Stimulated activated CD8-positive, alpha-beta memory T cell treated with anti-CD3 and anti-CD28 coated beads, Interleukin-7, amount 100 ng/mL, for 48 hours (primary cell): ENCODE results near the gene PNPLA7.

Experiments
- DNase-seq, 2 donors: peaks; one replicate each; pipeline ENCODE4 v3.0.0-alpha.2; 2020; ENCODE audit warnings: low read depth in 1 of 2; ENCODE audit errors: extremely low read depth in 1 of 2

Gene PNPLA7

DNA sequence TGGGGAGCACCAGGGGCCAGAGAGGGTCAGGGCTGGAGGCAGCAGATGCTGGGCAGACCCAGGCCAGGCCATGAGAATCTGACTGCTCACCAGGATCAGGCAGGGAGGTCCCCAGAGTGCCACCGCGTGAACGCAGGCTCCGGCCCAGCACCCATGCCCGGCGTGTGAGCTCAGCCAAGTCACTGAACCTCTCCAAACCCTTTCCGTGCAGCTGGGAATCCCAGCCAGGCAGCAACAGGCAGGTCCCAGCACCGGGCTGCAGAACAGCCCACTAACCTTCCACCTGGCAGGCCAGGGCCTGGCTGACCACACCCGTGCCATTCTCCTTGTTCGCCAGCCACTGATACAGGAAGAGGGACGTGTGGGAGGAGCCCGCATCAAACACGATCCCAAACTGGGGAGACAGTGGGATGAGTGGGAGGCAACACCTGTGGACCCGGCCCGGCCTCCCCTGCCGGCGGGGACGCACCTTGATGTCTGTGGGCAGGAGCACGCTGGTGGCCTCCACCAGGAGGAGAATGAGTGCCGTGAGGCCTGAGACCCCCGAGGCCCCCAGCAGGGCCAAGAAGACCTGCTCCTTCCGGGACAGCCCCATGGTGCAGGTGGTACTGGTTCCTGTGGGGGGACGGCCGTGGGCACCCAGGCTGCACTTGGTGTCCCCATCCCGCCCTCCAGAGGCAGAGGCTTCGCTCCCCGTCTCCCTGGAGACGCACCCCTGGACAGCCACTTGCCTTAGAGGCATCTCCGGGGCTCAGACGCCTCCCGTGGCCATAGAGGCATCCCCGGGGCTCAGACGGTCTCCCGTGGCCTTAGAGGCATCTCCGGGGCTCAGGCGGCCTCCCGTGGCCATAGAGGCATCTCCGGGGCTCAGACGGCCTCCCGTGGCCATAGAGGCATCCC, 112.3 kb downstream of the PNPLA7 start:
- no peak for DNase-seq

DNA sequence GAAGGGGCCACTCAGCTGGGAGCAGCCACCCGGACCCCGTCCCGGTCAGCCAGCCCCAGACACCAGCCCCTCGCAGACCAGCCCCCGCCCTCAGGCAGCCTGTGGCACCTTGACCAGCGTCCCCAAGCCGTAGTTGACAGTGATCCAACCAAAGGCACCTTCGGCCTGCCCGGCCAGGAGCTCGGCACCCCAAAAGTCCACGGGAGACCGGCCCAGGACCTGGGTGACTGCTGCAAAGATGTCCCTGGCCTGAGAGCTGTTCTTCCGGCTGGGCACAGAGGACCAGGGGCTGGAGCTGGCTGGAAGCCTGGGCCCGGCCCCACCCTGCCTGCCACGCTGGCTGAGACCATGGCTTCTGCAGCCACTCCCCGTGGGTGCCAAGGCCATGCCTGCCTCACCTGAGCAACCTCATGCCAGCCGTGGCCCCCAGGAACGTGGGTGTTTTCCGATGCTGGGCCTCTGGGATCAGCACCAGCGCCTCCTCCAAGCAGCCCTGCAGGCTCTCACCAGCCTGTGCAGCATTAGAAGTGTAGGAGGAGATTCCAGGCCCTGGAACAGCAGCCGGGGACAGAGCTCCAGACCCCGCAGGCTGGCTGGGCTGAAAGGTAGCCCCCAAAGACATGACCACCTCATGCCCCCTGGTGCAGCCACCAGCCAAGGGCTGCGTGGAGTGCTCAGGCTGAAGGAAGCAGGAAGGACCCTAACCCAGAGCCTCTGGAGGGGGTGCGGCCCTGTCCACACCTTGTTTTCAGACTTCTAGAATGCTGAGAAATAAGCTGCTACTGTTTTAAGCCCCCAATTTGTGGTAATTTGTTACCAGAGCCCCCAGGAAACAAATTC, 113.2 kb downstream of the PNPLA7 start:
- no peak for DNase-seq

DNA sequence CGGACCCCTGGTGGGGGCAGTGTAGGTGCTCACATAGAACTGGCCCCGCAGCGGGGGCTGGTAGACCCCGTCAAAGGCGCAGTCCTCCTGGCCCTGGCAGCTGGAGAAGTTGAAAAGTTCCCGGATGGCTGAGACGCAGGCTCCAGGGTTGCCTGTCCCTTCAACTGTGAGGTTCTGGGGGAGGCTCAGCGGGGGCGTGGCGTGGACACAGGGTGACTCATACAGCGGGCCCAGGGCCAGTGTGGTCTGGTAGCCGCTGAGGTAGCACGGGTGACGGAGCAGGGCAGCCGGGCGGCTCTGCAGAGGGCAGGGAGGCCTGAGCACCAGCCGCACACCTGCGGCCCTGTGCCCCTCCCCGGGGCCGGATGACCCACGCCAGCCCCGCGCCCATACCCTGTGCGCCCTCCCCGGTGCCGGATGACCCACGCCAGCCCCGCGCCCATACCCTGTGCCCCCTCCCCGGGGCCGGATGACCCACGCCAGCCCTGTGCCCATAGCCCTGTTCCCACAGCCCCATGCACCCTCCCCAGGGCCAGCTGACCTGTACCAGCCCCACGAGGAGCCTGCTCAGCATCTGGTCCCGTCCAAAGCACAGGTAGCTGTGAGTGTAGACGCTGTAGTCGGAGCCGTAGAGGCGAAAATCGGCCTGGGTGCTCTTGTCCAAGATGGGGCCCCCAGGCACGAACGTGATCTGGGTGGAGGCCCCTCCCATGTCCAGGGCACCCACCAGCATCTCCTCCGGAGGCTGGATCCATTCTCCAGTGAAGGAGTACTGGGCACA, 114.0 kb downstream of the PNPLA7 start:
- DNase-seq, result no peak

DNA sequence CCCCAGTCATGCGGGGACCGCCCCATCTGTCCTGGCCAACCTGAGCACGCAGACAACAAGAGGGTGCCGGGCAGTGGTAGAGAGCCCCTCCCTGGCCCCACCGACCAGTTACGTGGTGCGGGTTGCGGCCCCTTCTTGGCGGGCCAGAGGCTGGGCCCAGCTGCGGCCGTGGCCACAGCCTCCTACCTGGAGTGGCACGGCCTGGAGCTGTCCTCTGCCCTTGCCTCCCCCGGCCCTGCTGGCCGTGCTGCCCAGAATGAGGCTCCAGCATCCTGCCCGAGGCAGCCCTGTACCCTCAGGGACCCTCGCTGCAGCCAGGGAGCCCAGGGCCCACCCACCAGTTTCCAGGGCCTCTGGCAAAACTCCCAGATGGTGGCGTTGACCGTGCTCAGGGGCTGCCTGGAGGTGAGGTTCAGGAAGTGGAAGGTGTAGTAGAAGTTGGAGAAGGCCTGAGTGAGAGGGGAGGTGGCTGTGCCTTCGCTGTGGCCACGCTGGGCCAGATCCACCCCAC, 114.8 kb downstream of the PNPLA7 start:
- DNase-seq, result no peak

DNA sequence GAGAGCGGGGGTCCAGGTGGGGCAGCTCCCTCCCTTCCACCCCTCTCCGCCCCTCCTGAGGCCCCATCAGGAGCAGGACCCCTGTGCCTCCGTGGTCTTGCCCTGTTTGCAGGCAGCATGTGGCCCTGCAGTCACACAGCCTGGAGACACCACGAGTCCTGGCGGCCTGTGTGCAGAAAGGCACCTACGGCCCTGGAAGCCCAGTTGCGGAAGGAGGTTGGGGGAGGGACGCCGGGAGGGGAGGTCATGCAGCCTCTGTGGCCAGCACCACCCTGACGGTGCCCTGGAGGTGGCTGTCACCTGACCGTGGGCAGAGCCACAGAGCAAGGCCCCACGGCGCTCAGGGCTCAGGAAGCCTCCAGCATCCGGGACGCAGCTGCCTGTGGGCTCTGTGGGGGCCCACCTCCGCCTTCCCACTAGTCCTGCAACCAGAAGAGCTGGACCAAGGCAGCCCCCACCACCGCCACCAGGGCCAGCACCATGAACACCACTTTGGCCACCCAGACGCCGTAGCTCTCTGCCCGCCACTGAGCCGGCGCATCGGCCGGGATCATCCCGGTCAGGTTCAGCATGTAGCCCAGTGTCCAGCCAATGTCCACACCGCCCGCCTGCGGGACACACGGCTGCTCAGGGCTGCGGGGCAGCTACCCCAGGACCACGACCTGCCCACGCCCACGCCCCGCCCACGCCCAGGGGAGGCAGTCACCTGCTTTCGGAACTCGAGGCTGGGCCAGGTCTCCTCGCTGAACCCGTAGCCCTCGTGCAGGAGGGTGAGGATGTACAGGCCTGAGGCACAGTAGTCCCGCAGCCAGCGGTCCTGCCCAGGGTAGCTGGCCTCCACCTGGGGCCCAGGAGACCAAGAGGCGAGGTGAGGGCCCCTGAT, 115.5 kb downstream of the PNPLA7 start:
- no peak for DNase-seq

DNA sequence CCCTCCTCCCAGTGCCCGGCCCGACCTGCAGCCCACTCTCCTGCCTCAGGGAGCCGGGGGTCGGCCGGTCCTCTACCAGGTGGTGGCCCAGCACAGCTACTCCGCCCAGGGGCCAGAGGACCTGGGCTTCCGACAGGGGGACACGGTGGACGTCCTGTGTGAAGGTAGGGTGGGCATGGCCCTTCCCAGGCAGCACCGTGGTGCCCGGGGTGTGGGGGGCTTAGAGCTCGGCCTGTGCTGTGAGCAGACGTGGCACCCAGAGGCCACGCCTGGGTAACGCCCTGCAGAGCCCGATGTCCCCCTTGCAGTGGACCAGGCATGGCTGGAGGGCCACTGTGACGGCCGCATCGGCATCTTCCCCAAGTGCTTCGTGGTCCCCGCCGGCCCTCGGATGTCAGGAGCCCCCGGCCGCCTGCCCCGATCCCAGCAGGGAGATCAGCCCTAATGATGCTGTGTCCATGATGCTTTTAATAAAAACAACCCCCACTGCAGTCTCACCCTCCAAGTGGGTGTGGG, 116.2 kb downstream of the PNPLA7 start:
- DNase-seq, result no peak

DNA sequence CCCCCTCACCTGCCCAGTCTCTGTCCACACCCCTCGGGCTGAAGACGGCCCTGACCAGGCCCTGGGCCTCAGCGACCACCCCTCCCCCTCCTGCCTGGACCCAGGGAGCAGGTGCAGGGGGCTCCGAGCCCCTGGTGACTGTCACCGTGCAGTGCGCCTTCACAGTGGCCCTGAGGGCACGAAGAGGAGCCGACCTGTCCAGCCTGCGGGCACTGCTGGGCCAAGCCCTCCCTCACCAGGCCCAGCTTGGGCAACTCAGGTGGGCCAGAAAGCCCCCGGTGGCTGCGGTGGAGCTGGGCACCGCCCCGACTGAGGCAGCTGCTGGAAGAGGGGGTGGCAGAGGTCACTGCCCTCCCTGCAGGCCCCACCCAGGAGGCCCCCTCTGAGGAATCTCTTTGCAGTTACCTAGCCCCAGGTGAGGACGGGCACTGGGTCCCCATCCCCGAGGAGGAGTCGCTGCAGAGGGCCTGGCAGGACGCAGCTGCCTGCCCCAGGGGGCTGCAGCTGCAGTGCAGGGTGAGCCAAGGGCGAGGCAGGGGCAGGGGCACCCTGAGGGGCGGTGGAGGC, 116.8 kb downstream of the PNPLA7 start:
- no peak for DNase-seq

DNA sequence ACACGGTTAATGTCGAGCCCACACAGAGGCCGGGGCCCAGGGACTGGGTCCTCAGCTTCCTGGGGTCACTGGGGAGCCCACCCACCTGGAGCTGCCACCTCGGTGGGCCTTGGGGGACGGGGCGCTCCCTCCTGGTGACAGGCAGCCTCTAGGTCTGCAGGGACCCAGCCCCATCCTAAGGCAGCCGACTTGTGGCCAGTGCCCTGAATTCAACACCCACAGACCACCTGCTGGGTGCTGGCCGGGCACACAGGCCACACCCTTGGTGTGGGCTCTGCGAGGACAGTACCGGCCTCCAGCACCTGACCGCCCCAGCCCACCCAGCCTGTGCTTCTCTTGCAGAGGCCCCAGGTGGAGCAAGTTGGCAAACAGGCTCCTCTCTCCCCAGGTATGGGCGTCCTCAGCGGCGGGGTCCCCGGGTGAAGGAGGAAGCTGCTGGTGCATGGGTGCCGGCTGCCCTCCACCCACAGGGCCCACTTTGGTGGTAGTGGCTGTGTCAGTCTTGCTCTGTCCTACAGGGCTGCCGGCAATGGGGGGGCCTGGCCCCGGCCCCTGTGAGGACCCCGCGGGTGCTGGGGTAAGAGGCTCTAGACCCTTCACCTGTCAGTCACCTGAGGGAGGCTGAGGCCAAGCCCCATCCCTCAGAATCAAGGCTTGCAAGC, 117.4 kb downstream of the PNPLA7 start:
- DNase-seq, result no peak

DNA sequence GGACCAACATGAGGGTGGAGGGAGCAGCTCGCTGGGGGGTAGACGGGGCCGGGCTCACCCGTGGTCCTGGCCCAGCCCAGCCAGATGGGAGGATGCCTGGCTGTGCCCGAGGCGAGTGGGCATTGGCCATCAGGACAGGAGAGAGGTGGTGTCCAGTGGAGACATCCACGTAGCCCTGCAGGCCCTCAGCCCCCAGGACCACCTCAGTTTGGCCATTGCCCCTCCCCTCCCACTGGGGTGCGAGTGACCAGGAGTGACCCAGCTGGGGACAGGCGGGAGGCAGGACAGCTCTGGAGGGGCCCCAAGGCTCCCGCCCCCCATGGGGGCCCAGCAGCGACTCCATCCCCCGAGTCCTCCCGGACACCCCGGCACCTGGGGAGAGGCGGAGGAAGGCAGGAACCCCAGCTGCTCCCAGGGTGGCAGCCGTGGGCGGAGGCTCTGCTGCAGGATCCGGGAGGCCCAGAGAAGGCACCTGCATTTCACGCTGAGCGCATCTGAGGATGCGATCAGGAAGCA, 118.7 kb downstream of the PNPLA7 start:
- no peak for DNase-seq

DNA sequence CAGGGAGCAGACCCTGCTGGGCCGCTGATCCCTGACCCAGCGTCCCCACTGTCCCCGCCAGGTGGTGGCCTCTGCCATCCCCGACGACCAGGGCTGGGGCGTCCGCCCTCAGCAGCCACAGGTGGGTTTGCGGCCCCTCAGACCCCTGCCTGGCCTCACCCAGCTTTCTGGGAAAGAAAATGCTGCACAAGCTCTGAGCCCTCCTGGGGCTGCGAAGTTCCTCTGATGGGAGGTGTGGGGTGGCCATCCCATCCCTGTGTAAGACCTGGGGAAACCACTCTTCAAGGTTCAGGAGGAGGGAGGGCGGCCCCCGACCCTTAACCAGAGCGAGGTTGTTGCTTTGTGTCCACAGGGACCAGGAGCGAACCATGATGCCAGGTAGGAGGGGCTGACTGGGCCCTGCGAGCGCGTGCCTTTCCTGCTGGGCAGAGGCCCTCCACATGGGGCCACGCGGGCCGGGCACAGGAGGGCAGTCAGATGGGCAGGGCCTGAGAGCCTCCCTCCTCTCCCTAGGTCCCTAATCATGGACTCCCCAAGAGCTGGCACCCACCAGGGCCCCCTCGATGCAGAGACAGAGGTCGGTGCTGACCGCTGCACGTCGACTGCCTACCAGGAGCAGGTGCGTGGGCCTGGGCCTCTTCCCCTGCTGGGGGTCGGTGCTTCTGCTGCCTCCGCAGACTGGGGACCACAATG, 119.3 kb downstream of the PNPLA7 start:
- no peak for DNase-seq

DNA sequence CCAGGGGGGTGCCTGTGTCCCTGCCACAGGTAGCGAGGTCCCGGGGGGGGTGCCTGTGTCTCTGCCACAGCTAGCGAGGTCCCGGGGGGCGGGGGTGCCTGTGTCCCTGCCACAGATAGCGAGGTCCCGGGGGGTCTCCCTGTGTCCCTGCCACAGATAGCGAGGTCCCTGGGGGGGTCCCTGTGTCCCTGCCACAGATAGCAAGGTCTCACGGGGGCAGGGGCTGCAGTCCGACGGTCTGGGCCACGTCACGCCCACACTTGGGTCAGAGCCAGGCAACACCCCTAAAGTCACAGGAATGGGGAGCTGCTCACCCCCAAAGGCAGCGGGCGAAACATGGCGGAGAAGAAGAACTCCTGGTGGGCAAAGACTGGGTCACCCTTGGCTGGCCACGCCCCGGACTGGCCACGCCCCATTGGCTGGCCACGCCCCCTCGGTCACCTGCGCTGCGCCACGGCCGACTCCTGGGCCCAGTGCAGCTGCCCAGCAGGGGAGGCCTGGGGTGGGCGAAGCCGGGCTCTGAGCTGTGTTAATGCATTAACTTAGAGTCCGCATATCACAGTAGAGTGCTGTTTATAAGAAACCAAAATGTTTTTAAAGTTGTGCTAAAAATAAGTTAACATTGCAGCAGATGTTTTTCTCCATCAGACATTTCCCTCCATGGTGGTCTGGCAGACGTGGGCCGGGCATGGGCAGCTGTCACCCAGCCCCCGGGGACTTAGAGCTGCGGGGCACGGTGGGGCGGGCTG, 120.1 kb downstream of the PNPLA7 start:
- no peak for DNase-seq

DNA sequence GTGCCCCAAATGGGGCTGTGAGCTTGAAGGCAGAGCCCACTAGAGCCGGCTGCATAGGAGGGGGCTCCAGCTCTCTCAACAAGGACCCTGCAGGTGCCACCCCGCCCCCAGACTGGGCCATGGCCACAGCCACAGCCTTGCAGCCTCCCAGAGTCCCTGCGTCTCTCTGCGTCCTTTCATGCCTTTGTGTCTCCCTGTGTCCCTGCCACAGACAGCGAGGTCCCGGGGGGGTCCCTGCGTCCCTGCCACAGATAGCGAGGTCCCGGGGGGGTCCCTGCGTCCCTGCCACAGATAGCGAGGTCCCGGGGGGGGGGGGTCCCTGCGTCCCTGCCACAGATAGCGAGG, 120.7 kb downstream of the PNPLA7 start:
- no peak for DNase-seq

DNA sequence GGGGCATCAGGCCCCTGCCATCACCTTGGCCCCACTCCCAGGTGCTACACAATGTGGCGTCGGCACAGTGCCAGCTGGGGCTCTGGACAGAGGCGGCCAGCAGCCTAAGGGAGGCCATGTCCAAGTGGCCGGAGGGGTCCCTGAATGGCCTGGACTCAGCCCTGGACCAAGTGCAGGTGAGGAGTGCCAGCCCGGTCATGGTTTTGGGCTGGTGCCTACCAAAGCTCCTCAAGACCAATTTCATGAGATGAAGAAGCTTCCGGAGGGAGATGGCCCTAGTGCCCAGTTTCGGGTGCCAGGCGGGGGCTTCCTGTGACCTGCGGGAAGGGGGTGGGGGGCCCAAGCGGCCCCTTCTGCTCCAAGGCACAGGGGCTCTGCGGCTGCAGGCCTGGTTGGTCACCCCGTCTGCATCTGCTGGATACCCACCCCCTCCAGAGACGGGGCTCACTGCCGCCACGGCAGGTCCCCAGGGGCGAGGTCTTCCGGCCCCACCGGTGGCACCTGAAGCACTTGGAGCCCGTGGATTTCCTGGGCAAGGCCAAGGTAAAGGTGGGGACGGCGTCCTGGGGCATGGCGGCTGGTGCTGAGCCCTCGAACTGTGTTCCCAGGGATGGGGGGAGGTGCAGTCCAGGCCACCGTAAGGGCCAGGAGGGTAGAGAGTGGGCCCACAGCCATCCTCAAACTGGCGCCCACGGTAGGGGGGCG, 121.2 kb downstream of the PNPLA7 start:
- no peak for DNase-seq

DNA sequence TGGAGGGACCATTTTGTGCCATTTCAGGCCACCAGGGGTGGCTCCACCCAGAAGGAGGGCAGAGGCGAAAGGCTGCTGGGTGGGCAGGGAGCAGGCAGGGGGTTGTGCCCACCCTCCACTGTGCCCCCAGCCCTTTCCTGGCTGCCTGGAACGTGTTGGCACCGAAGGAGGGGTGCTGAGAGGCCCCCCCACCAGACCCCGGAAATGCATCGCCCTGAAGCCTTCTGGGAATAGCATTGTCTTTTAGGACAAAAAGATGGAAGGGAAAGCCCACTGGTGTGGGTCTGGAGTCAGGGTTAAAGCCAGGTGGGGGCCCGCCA, 121.9 kb downstream of the PNPLA7 start:
- no peak for DNase-seq

DNA sequence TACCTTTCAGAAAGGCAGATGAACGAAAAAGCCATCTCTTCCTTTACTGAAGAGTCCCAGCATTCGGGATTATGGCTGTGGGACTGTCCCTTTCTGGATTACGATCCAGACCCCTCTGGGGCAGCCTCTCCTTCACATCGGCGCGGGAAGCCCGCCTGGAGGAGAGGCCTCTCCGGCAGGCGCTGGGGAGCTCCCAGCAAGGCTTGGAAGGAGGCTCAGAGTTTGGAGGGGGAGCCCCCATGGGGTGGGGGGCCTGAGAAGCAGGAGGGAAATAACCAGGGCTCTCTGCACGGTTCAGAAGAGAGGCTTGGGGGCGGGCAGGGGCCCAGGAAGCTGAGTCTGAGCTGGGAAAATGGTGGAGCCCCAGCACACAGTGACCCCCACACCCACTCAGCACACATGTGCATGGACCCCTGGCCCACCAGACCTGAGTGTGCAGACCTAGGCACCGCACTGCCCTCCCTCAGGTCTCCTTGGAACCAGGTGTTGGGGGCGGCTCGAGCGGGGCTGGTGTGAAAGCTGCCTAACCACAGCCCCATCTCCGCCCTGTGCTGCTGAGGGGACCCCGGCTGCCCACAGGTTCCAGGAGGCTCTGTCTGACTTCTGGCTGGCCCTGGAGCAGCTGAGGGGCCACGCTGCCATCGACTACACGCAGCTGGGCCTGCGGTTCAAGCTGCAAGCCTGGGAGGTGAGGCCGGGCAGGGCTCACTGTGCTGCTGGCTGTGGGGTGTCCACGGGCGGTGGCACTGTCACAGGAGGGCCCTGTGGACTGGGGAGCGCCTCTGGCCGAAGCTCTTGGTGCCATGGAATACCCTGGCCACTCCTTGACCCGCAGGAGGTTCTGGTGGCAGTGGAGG, 122.5 kb downstream of the PNPLA7 start:
- DNase-seq, result no peak

DNA sequence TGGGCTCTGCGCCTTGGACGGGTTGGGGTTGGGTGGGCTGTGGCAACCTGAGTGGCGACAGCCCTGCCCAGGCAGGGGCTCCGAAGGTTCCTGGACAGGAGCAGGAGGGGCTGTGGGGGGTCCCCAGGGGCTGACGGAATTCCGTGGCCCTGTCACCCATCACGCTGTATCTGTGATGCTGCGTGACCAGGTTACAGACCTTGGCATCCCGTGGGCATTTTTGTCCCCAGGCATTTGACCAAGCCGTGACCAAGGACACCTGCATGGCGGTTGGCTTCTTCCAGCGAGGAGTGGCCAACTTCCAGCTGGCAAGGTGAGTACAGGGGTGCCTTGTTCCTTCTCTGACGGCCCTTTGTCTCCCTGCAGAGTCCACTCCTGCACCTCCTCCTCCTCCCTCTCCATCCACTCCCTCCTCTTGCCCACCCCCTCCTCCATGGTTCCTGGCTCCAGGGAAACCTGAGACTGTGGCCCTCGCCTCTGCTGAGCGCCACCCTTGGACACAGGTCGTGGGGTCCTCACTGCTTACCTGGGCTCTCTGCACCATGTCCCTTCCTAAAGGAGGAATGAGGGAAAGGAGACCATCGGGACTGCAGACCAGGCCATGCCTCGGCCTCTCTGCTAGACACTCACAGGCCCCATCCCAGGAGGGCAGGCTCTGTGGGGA, 124.1 kb downstream of the PNPLA7 start:
- DNase-seq, result no peak
